Pancreas (tissue), 10 donors: ENCODE results near the gene NATD1. TPM values are rescaled to one million over a fixed set of nuclear protein-coding genes. Genes with fewer than 3 reads are reported as not detected.

ENCODE experiments used
- ATAC-seq, 4 donors: fragments of 200-7000 bp; cut with Tn5 transposase; one replicate each; pipeline versions ENCODE4 v1.8.0 to v1.9.1; 2020; ENCODE audit warnings: mild to moderate bottlenecking in 4 of 4, moderate library complexity in 4 of 4
- DNase-seq, 6 donors: peaks; one replicate each; pipeline ENCODE4 v3.0.0-alpha.2; 2020
- FAIRE-seq: peaks from 2 replicates; lab custom pipeline; 2012; peaks lifted over from hg19 to GRCh38; lab: Jason Lieb, UNC
- H3K27ac ChIP-seq, 4 donors: fragments of 200-600 bp; sonication (generic); 1 replicate in 3 of 4; 2 replicates in 1 of 4; pipeline versions ENCODE4 v1.5.0 to v1.8.0; 2020
- H3K27me3 ChIP-seq, 4 donors: fragments of 200-600 bp; one replicate each; pipeline ENCODE4 v1.8.0; 2021
- H3K36me3 ChIP-seq, 3 donors: fragments of 200-600 bp; sonication (generic) in 1 of 3; one replicate each; pipeline versions ENCODE4 v1.5.0 to v1.8.0; 2020 to 2021
- H3K4me1 ChIP-seq, 3 donors: fragments of 200-600 bp; one replicate each; pipeline ENCODE4 v1.8.0; 2021
- H3K4me3 ChIP-seq, 4 donors: fragments of 200-600 bp; sonication (generic) in 2 of 4; one replicate each; pipeline versions ENCODE4 v1.5.0 to v1.8.0; 2020 to 2021
- H3K9me3 ChIP-seq, 4 donors: fragments of 200-600 bp; one replicate each; pipeline ENCODE4 v1.8.0; 2021
- WGBS, 2 donors: extraction: QIAGEN DNeasy Blood & Tissue Kit; methylation state at CpG; one replicate each; pipeline ENCODE4 v1.1.7; 2013; 5-methylcytosine and 5-hydroxymethylcytosine counted together
- intact Hi-C, 3 donors: fragments of 100-400 bp; cut with DNase I; formaldehyde crosslinking; loops; one replicate each; pipeline versions ENCODE4 v1.11.1 to v1.14.2; 2022
- polyA plus RNA-seq, 2 donors: library from polyadenylated mRNA; stranded (reverse); fragments of 200-250 nt; gene quantifications; one replicate each; pipeline ENCODE4 v1.2.3, GENCODE V29; 2013
- total RNA-seq, 6 donors: library from RNA; stranded (reverse); fragmentation: NEBNext Ultra II Directional in 4 of 6; extraction: Animal tissue kit (Norgen Biotek cat#: 25700) in 4 of 6; gene quantifications; one replicate each; pipeline versions ENCODE4 v1.2.1 to v1.2.4, GENCODE V29; 2021 to 2023
- TF ChIP-seq, protein P1 (sequence below), 4 donors: fragments of 200-600 bp; sonication (generic) in 3 of 4; IDR thresholded peaks; one replicate each; pipeline versions ENCODE4 v1.5.0 to v1.8.0; 2021; ENCODE audit warnings: antibody characterized with exemption in 4 of 4
- donor health status: healthy with polysubstance abuse.
- donor health status: DM: no; HTN: no; CAD: no; lungs with moderate emphysema.
- donor health status: DM: no; HTN: no; CAD: no.
- donor health status: control.
- donor health status: control.
- donor health status: Bipolar disorder and iron deficiency.
- donor health status: DM: yes; HTN: yes; CAD: no.
- donor health status: DM: no; HTN: no; CAD: no.
- donor health status: DM: no; HTN: no; CAD: no.
- donor health status: DM: yes; HTN: yes; CAD: no.

NATD1 gene
- total and polyA plus RNA-seq, 8 donors, result 2.3 to 8.3 (median 4.2) TPM

DNA sequence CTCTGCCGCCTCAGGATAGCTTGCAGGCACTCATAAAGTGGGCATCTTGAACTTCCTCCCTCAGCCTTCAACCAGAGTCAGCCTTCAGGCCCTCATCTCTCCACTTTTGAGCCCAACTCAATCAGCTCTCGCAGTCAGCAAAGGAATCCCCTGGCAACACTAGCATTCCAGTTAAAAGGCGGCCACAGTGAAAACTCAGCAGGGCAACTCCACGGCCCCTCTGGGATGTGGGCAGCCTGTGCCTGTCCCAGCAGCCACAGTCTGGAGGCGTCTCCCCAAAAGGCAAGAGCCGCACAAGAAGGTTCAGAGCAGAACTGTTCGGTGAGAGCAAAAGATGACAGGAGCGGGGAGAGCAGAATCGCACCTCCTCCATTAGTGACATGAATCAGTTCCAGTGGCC is 48.3 kb downstream of the NATD1 start:
- Histone ChIP-seq H3K36me3 (no peaks in the 10 kb centered on the region), H3K4me1 (peaks cover 0 to 9% (median 0%) of the 10 kb centered on the region in 3 donors), H3K4me3 (no peak overlapping the region), H3K27ac (no peak overlapping the region), H3K9me3 (no peaks in the 10 kb centered on the region), H3K27me3 (no peaks in the 10 kb centered on the region)
- intact Hi-C loops, result no loop called here
- TF ChIP-seq, protein P1, sequence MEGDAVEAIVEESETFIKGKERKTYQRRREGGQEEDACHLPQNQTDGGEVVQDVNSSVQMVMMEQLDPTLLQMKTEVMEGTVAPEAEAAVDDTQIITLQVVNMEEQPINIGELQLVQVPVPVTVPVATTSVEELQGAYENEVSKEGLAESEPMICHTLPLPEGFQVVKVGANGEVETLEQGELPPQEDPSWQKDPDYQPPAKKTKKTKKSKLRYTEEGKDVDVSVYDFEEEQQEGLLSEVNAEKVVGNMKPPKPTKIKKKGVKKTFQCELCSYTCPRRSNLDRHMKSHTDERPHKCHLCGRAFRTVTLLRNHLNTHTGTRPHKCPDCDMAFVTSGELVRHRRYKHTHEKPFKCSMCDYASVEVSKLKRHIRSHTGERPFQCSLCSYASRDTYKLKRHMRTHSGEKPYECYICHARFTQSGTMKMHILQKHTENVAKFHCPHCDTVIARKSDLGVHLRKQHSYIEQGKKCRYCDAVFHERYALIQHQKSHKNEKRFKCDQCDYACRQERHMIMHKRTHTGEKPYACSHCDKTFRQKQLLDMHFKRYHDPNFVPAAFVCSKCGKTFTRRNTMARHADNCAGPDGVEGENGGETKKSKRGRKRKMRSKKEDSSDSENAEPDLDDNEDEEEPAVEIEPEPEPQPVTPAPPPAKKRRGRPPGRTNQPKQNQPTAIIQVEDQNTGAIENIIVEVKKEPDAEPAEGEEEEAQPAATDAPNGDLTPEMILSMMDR (IDR thresholded peaks at IDR 0.05), result no peak
- DNase-seq, result no peak
- WGBS, 2 donors, result 88 to 92% methylated on average over 9 of the region's 9 CpGs
- ATAC-seq, result no peak
- FAIRE-seq, result no peak

DNA sequence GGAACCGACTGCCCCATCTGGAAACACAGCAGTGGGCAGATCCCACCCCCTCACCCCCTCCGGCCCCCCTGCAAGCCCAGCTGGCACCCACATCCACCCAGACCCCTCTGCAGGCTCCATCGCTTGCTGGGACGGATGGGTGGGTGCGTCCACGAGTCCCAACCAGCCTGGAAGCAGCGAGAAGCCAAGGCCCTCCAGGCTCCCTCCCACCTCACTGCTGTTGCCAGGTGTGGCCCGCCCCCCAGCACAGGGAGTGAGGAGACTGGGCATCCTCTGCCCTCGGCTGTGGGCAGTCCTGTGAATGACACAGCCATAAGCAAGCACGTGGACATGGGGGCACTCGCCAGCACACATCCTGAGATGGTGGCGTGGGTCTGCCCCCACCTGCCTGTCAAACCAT is 50.7 kb downstream of the NATD1 start:
- H3K9me3 ChIP-seq, result no peaks in the 10 kb centered on the region
- no peaks in the 10 kb centered on the region for H3K27me3 ChIP-seq
- TF ChIP-seq, protein P1 (IDR thresholded peaks at IDR 0.05), result no peak
- ATAC-seq (no peak), FAIRE-seq (no peak), DNase-seq (no peak)
- 88 to 92% methylated on average over 12 of the region's 12 CpGs for WGBS, 2 donors
- no peak overlapping the region for H3K4me3 ChIP-seq
- no peak overlapping the region for H3K27ac ChIP-seq
- H3K4me1 ChIP-seq, result no peaks in the 10 kb centered on the region
- H3K36me3 ChIP-seq, result peaks cover 0 to 10% (median 6%) of the 10 kb centered on the region in 3 donors
- intact Hi-C loops, result no loop called here

DNA sequence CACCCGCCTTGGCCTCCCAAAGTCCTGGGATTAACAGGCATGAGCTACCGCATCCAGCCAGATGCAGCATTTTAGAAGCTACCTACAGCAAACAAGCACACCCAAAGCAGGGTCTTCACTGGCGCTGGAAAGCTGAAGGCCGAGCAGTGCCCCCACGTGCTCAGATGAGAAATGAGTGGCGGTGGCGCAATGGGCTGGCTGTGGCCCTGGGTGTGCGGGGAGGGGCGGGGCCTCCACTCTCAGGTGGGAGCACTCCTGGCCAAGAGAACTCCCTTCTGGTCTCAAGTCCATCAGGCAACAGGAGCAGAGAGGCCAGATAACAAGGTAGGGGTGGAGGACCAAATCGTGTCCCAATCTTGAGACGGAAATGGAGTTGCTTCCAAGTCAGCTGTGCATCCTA is 51.3 kb downstream of the NATD1 start:
- WGBS, 2 donors, result 92 to 93% methylated on average over 11 of the region's 11 CpGs
- intact Hi-C loops, result no loop called here
- no peak overlapping the region for H3K4me3 ChIP-seq
- ATAC-seq, result no peak
- no peak overlapping the region for H3K27ac ChIP-seq
- no peaks in the 10 kb centered on the region for H3K9me3 ChIP-seq
- TF ChIP-seq, protein P1 (IDR thresholded peaks at IDR 0.05), result no peak
- H3K27me3 ChIP-seq, result no peaks in the 10 kb centered on the region
- H3K36me3 ChIP-seq, result peaks cover 0 to 13% (median 12%) of the 10 kb centered on the region in 3 donors
- no peak for DNase-seq
- no peaks in the 10 kb centered on the region for H3K4me1 ChIP-seq
- FAIRE-seq, result no peak

DNA sequence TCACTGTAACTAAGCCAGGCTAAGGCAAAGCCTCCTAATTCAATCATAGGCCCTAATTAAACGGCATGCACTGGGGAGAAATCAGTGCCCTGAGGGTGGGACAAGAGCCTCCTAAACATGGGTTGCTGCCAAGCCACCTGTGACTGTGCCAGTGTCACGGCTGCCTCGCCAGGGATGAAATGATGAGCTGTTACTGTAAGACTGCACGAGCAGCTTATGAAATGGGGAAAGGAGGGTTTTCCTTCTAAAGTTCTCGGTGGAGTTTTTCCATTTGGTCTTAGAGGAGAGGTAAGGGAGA is 52.0 kb downstream of the NATD1 start:
- Histone ChIP-seq H3K27me3 (no peaks in the 10 kb centered on the region), H3K4me1 (no peaks in the 10 kb centered on the region), H3K9me3 (no peaks in the 10 kb centered on the region), H3K27ac (no peak overlapping the region), H3K36me3 (peaks cover 0 to 13% (median 12%) of the 10 kb centered on the region in 3 donors), H3K4me3 (no peak overlapping the region)
- TF ChIP-seq, protein P1 (IDR thresholded peaks at IDR 0.05), result no peak
- intact Hi-C loops, result no loop called here
- no peak for DNase-seq
- no peak for ATAC-seq
- FAIRE-seq, result no peak
- 51% methylated on average over 5 of the region's 5 CpGs for WGBS, 2 donors

DNA sequence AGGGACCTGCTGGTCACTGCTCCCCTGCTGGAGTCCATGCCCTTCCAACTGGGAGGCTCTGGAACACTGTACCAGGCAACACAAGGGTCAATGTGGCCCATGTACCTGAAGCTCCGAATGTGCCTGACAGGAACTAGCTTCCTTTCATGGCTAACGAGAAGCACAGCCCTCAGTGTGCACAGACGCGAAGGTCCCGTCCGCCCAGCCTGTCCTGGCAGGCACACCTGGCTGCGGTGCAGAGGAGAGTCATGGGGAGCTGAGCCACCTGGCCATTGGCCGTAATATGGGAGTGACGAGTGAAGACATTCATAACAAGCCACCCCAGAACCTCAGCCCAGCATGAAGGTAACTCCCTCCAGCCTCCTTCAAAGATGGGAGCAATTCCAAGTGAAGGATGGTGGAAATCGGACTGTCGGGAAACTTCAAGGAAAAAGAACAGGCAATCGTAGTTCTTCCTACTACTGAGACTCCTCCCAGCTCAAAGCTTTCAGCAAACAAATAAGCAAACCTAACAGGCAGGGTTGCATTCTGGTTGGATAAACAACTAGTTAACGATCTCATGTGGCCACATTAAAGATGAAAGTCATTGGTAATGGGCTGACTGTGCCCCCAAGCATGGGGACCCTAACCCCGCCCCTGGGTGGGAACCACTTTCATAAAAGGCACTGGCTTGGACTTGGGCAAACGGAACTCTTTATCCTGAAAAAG is 52.5 kb downstream of the NATD1 start:
- DNase-seq, result peak in 1 of 6 donors; percentile 21
- peaks cover 0 to 13% (median 12%) of the 10 kb centered on the region in 3 donors for H3K36me3 ChIP-seq
- no peak for FAIRE-seq
- H3K27ac ChIP-seq, result no peak overlapping the region
- H3K27me3 ChIP-seq, result no peaks in the 10 kb centered on the region
- ATAC-seq, result peak in 2 of 4 donors; percentile 28 to 61
- TF ChIP-seq, protein P1 (IDR thresholded peaks at IDR 0.05), result no peak
- H3K4me3 ChIP-seq, result no peak overlapping the region
- intact Hi-C loops, result no loop called here
- no peaks in the 10 kb centered on the region for H3K9me3 ChIP-seq
- no peaks in the 10 kb centered on the region for H3K4me1 ChIP-seq
- 66 to 68% methylated on average over 15 of the region's 15 CpGs for WGBS, 2 donors
